Umbilical cord (tissue), 2 donors: ENCODE data around the gene SNRNP27. TPM values are rescaled to one million over a fixed set of nuclear protein-coding genes. Genes with fewer than 3 reads are reported as not detected.
"Not testable (repeated sequence)": the region's sequence is repeated elsewhere in the genome, so short reads cannot be mapped to it uniquely, and the experiment has no call there.

Experiments
- DNase-seq: peaks from one replicate; pipeline ENCODE4 v3.0.0-alpha.2; 2015; ENCODE audit warnings: low spot score
- total RNA-seq: library from RNA; depleted of rRNA; stranded (reverse); fragments of >200 nt; gene quantifications from one replicate; pipeline ENCODE4 v1.2.3, GENCODE V29; 2014; ENCODE audit warnings: low replicate concordance; ENCODE audit not compliant: insufficient read depth

The SNRNP27 gene
- 62.1 TPM for total RNA-seq

GRCh38 chr2:69893684-69894551 is at the start of gene SNRNP27:
Gene SNRNP27, plus strand, starts transcription at chr2:69893956. Its CDS starts 29 bp downstream, at chr2:69893985.
- peak; percentile 89 for DNase-seq

GRCh38 chr2:69843993-69844392 is 49.8 kb upstream of the SNRNP27 start:
- DNase-seq = no peak

- DNase-seq = no peak
Observed at GRCh38 chr2:69844560-69844959, 49.2 kb upstream of the SNRNP27 start.

GRCh38 chr2:69846182-69847067 is 47.3 kb upstream of the SNRNP27 start:
- no peak for DNase-seq

- DNase-seq = no peak
Observed at GRCh38 chr2:69847068-69847828, 46.5 kb upstream of the SNRNP27 start.

- no peak for DNase-seq
Observed at GRCh38 chr2:69848186-69848790, 45.5 kb upstream of the SNRNP27 start.

GRCh38 chr2:69858261-69858660 is 35.5 kb upstream of the SNRNP27 start:
- DNase-seq = no peak

- DNase-seq = peak; percentile 63
Observed at GRCh38 chr2:69863298-69863697, 30.5 kb upstream of the SNRNP27 start.

- DNase-seq = no peak
Observed at GRCh38 chr2:69888451-69888850, 5.3 kb upstream of the SNRNP27 start.

- no peak for DNase-seq
Observed at GRCh38 chr2:69889302-69889701, 4.5 kb upstream of the SNRNP27 start.

GRCh38 chr2:69890881-69891280 is 2.9 kb upstream of the SNRNP27 start:
- DNase-seq = no peak

GRCh38 chr2:69892838-69893424 is 825 bp upstream of the SNRNP27 start:
- DNase-seq = not testable (repeated sequence)

- DNase-seq = not testable (repeated sequence)
Observed at GRCh38 chr2:69894737-69895136, 981 bp downstream of the SNRNP27 start.

- DNase-seq = no peak
Observed at GRCh38 chr2:69902213-69902922, 8.6 kb downstream of the SNRNP27 start.

GRCh38 chr2:69907216-69907615 is 13.5 kb downstream of the SNRNP27 start:
- DNase-seq = no peak

GRCh38 chr2:69911985-69912563 is 18.3 kb downstream of the SNRNP27 start:
- DNase-seq = peak; percentile 56

GRCh38 chr2:69914164-69914949 is 20.6 kb downstream of the SNRNP27 start:
- DNase-seq = peak; percentile 100

- no peak for DNase-seq
Observed at GRCh38 chr2:69914950-69915945, 21.5 kb downstream of the SNRNP27 start, which contains the start of gene MXD1. Gene MXD1, plus strand, starts transcription at chr2:69915109. Its CDS starts 222 bp downstream, at chr2:69915331.
